Peyer's patch (tissue), 4 donors: ENCODE results near the gene LRBA.

Experiments used
- POLR2A ChIP-seq, 2 donors: fragments of 450-650 bp; IDR thresholded peaks; one replicate each; pipeline ENCODE4 v1.5.1; 2017; ENCODE audit warnings: antibody characterized with exemption in 2 of 2, mild to moderate bottlenecking in 2 of 2, moderate library complexity in 2 of 2
- TF ChIP-seq, protein P1 (sequence below), 6 experiments: fragments of 450-650 bp in 4 of 6; fragments of 200-600 bp in 2 of 6; sonication (generic) in 1 of 6; IDR thresholded peaks; one replicate each; pipeline ENCODE4 v1.5.1; 2017 to 2019; ENCODE audit warnings: antibody characterized with exemption in 6 of 6, mild to moderate bottlenecking in 3 of 6, moderate library complexity in 1 of 6

GRCh38 chr4:150582146-150582872, 432.8 kb downstream of the LRBA start, which contains the start of gene MAB21L2:
- TF ChIP-seq, protein P1, sequence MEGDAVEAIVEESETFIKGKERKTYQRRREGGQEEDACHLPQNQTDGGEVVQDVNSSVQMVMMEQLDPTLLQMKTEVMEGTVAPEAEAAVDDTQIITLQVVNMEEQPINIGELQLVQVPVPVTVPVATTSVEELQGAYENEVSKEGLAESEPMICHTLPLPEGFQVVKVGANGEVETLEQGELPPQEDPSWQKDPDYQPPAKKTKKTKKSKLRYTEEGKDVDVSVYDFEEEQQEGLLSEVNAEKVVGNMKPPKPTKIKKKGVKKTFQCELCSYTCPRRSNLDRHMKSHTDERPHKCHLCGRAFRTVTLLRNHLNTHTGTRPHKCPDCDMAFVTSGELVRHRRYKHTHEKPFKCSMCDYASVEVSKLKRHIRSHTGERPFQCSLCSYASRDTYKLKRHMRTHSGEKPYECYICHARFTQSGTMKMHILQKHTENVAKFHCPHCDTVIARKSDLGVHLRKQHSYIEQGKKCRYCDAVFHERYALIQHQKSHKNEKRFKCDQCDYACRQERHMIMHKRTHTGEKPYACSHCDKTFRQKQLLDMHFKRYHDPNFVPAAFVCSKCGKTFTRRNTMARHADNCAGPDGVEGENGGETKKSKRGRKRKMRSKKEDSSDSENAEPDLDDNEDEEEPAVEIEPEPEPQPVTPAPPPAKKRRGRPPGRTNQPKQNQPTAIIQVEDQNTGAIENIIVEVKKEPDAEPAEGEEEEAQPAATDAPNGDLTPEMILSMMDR (IDR thresholded peaks at IDR 0.05) = no peak
- TF ChIP-seq POLR2A (IDR thresholded peaks at IDR 0.05) = no peak
